Heart left ventricle (tissue), 16 donors: ENCODE results near the gene TTLL5. TPM values are rescaled to one million over a fixed set of nuclear protein-coding genes. Genes with fewer than 3 reads are reported as not detected.

Source experiments
- ATAC-seq, 4 donors: fragments of 200-7000 bp; cut with Tn5 transposase; one replicate each; pipeline ENCODE4 v1.9.1; 2020 to 2022; ENCODE audit warnings: moderate library complexity in 4 of 4, mild to moderate bottlenecking in 3 of 4, moderate number of reproducible peaks in 1 of 4
- DNase-seq, 5 donors: peaks; one replicate each; pipeline ENCODE4 v3.0.0-alpha.2; 2020
- H3K27ac ChIP-seq, 12 donors: fragments of 200-600 bp; sonication (generic) in 4 of 12; one replicate each; pipeline versions ENCODE4 v1.5.0 to v1.8.0; 2016 to 2022; ENCODE audit warnings: mild to moderate bottlenecking in 2 of 12
- H3K27me3 ChIP-seq, 9 donors: fragments of 200-600 bp; sonication (generic) in 2 of 9; one replicate each; pipeline versions ENCODE4 v1.5.1 to v1.8.0; 2016 to 2022; ENCODE audit warnings: mild to moderate bottlenecking in 3 of 9
- H3K36me3 ChIP-seq, 9 donors: fragments of 200-600 bp; sonication (generic) in 2 of 9; one replicate each; pipeline versions ENCODE4 v1.5.0 to v1.8.0; 2018 to 2022; ENCODE audit warnings: mild to moderate bottlenecking in 2 of 9
- H3K4me1 ChIP-seq, 12 donors: fragments of 200-600 bp; sonication (generic) in 4 of 12; one replicate each; pipeline versions ENCODE4 v1.5.0 to v1.8.0; 2016 to 2022; ENCODE audit warnings: mild to moderate bottlenecking in 3 of 12
- H3K4me3 ChIP-seq, 12 donors: fragments of 200-600 bp; sonication (generic) in 4 of 12; one replicate each; pipeline versions ENCODE4 v1.5.0 to v1.8.0; 2017 to 2022; ENCODE audit warnings: mild to moderate bottlenecking in 9 of 12, moderate library complexity in 4 of 12
- H3K9me3 ChIP-seq, 12 donors: fragments of 200-600 bp; sonication (generic) in 4 of 12; one replicate each; pipeline versions ENCODE4 v1.5.0 to v1.8.0; 2016 to 2022; ENCODE audit warnings: mild to moderate bottlenecking in 1 of 12
- CTCF ChIP-seq, 12 donors: fragments of 200-600 bp; sonication (generic) in 4 of 12; IDR thresholded peaks; one replicate each; pipeline versions ENCODE4 v1.5.0 to v1.8.0; 2018 to 2022; ENCODE audit warnings: antibody characterized with exemption in 12 of 12, mild to moderate bottlenecking in 5 of 12
- POLR2A ChIP-seq, 2 donors: fragments of 450-650 bp; IDR thresholded peaks; one replicate each; pipeline ENCODE4 v1.6.1; 2017; ENCODE audit warnings: antibody characterized with exemption in 2 of 2, mild to moderate bottlenecking in 2 of 2, moderate library complexity in 2 of 2
- WGBS, 4 donors: extraction: QIAGEN DNeasy Blood & Tissue Kit in 2 of 4; methylation state at CpG; one replicate each; pipeline versions ENCODE4 v1.1.5 to v1.1.7; 2013 to 2018; 5-methylcytosine and 5-hydroxymethylcytosine counted together
- intact Hi-C, 10 donors: fragments of 100-400 bp; cut with DNase I; formaldehyde crosslinking; loops; one replicate each; pipeline versions ENCODE4 v1.11.1 to v1.14.2; 2022
- polyA plus RNA-seq, 2 donors: library from polyadenylated mRNA; stranded (reverse); fragments of 200-250 nt; gene quantifications; one replicate each; pipeline ENCODE4 v1.2.3, GENCODE V29; 2013
- total RNA-seq, 9 donors: library from RNA; depleted of rRNA in 2 of 9; stranded (reverse); fragments of >200 nt in 2 of 9; fragmentation: NEBNext Ultra II Directional in 3 of 9; extraction: Animal tissue kit (Norgen Biotek cat#: 25700) in 3 of 9; gene quantifications; one replicate each; pipeline versions ENCODE4 v1.1.0 to v1.2.4, GENCODE V29; 2016 to 2023
- donor health status: ischemic (EF 13 %, LVEDD 7.1; RV severe dilation, severe dysfunction).
- donor health status: healthy with polysubstance abuse.
- donor health status: DM: no; HTN: yes; CAD: no.
- donor health status: DM: no; HTN: no; CAD: no.
- donor health status: ischemic (EF 25% LVEDD 6.9; RV normal size, moderate dysfunction).
- donor health status: ischemic (EF 25% LVEDD 5.7; RV mildly dilated, moderate dysfunction).
- donor health status: healthy.
- donor health status: DM: yes; HTN: yes; CAD: no.
- donor health status: ischemic (EF 35%, LVEDD 5.7; RV mildly dilated, moderate dysfunction).
- donor health status: nonischemic (EF 11% LVEDD 7.7; RV severe dilation, severe dysfunction).
- donor health status: DM: yes; HTN: yes; CAD: no.
- donor health status: PGD.
- donor health status: ischemic (EF 29% LVEDD 5.4; RV normal size, mild dysfunction).
- donor health status: nonischemic (EF 23%, LVEDD 6.1; RV moderate dilation, normal function).

The TTLL5 gene
- total and polyA plus RNA-seq, 11 donors: 6.2 to 24.6 (median 15.8) TPM

- H3K4me3 ChIP-seq: no peak overlapping the region
- intact Hi-C loops: no loop called here
- ATAC-seq (peak in 2 of 4 donors; percentile 16 to 31), DNase-seq (no peak)
- no peaks in the 10 kb centered on the region for H3K36me3 ChIP-seq
- H3K4me1 ChIP-seq: peaks cover 0 to 8% (median 0%) of the 10 kb centered on the region in 12 donors
- TF ChIP-seq CTCF (IDR thresholded peaks at IDR 0.05) (no peak), POLR2A (IDR thresholded peaks at IDR 0.05) (no peak)
- H3K9me3 ChIP-seq: no peaks in the 10 kb centered on the region
- no peaks in the 10 kb centered on the region for H3K27me3 ChIP-seq
- H3K27ac ChIP-seq: peak overlapping the region in 1 of 12 donors; percentile 43
- 83 to 91% (median 88%) methylated on average over 2 of the region's 2 CpGs for WGBS, 4 donors
Observed at GRCh38 chr14:75848167-75848913, 187.3 kb downstream of the TTLL5 start.

- no peak overlapping the region for H3K4me3 ChIP-seq
- H3K27me3 ChIP-seq: no peaks in the 10 kb centered on the region
- no peak for DNase-seq
- 89 to 93% (median 92%) methylated on average over 3 of the region's 3 CpGs for WGBS, 4 donors
- no peaks in the 10 kb centered on the region for H3K36me3 ChIP-seq
- no peaks in the 10 kb centered on the region for H3K9me3 ChIP-seq
- peaks cover 0 to 8% (median 0%) of the 10 kb centered on the region in 12 donors for H3K4me1 ChIP-seq
- H3K27ac ChIP-seq: no peak overlapping the region
- no peak for TF ChIP-seq POLR2A (IDR thresholded peaks at IDR 0.05)
- no peak for TF ChIP-seq CTCF (IDR thresholded peaks at IDR 0.05)
- intact Hi-C loops: no loop called here
- no peak for ATAC-seq
Observed at GRCh38 chr14:75849300-75849895, 188.4 kb downstream of the TTLL5 start.

- H3K27me3 ChIP-seq: no peaks in the 10 kb centered on the region
- intact Hi-C loops: no loop called here
- 96 to 97% (median 97%) methylated on average over 6 of the region's 6 CpGs for WGBS, 4 donors
Observed at GRCh38 chr14:75851574-75851866, 190.5 kb downstream of the TTLL5 start.

More at GRCh38 chr14:75851574-75851866, 190.5 kb downstream of the TTLL5 start:
- no peaks in the 10 kb centered on the region for H3K9me3 ChIP-seq
- H3K27ac ChIP-seq: no peak overlapping the region
- no peak for TF ChIP-seq CTCF (IDR thresholded peaks at IDR 0.05)
- no peak for TF ChIP-seq POLR2A (IDR thresholded peaks at IDR 0.05)
- peaks cover 0 to 8% (median 0%) of the 10 kb centered on the region in 12 donors for H3K4me1 ChIP-seq
- H3K4me3 ChIP-seq: no peak overlapping the region
- ATAC-seq: no peak
- peaks cover 0 to 11% (median 0%) of the 10 kb centered on the region in 9 donors for H3K36me3 ChIP-seq
- DNase-seq: no peak
